A549 (cell line): ENCODE results near the gene PRTG.

ENCODE experiments used
- CTCF ChIP-seq: fragments of >200 bp; sonication (Bioruptor Twin); formaldehyde crosslinking; IDR thresholded peaks from 3 replicates; pipeline ENCODE4 v1.5.1; 2016
- EP300 ChIP-seq, 2 experiments: fragments of >200 bp; sonication (Bioruptor Twin); formaldehyde crosslinking; IDR thresholded peaks; 2 replicates in 1 of 2; 3 replicates in 1 of 2; pipeline ENCODE4 v1.6.1; 2016 to 2017
- HOXA7 ChIP-seq: fragments of 250-450 bp; sonication (Bioruptor Pico); IDR thresholded peaks from 2 replicates; pipeline ENCODE4 v1.5.0; 2020; ENCODE audit warnings: mild to moderate bottlenecking, moderate library complexity
- POLR2A ChIP-seq: IDR thresholded peaks from 2 replicates; pipeline ENCODE4 v1.6.1; 2012; ENCODE audit warnings: mild to moderate bottlenecking, low read length
- ZNF302 ChIP-seq: fragments of 250-450 bp; sonication (Bioruptor Pico); IDR thresholded peaks from 2 replicates; pipeline ENCODE4 v1.9.0; 2021; ENCODE audit warnings: inconsistent platforms, mild to moderate bottlenecking, moderate library complexity
- TF ChIP-seq, protein P1 (sequence below): fragments of 200-600 bp; sonication (generic); IDR thresholded peaks from 2 replicates; pipeline ENCODE4 v1.6.1; 2016; ENCODE audit warnings: antibody characterized with exemption, mild to moderate bottlenecking, moderate library complexity

- TF ChIP-seq, protein P1, sequence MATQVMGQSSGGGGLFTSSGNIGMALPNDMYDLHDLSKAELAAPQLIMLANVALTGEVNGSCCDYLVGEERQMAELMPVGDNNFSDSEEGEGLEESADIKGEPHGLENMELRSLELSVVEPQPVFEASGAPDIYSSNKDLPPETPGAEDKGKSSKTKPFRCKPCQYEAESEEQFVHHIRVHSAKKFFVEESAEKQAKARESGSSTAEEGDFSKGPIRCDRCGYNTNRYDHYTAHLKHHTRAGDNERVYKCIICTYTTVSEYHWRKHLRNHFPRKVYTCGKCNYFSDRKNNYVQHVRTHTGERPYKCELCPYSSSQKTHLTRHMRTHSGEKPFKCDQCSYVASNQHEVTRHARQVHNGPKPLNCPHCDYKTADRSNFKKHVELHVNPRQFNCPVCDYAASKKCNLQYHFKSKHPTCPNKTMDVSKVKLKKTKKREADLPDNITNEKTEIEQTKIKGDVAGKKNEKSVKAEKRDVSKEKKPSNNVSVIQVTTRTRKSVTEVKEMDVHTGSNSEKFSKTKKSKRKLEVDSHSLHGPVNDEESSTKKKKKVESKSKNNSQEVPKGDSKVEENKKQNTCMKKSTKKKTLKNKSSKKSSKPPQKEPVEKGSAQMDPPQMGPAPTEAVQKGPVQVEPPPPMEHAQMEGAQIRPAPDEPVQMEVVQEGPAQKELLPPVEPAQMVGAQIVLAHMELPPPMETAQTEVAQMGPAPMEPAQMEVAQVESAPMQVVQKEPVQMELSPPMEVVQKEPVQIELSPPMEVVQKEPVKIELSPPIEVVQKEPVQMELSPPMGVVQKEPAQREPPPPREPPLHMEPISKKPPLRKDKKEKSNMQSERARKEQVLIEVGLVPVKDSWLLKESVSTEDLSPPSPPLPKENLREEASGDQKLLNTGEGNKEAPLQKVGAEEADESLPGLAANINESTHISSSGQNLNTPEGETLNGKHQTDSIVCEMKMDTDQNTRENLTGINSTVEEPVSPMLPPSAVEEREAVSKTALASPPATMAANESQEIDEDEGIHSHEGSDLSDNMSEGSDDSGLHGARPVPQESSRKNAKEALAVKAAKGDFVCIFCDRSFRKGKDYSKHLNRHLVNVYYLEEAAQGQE: no peak
- TF ChIP-seq POLR2A (no peak), CTCF (no peak), ZNF302 (CRISPR knock-in tag) (no peak), EP300 (IDR thresholded peaks at IDR 0.05) (no peak), HOXA7 (CRISPR knock-in tag) (no peak)
These were observed 152.2 kb downstream of the PRTG start for GRCh38 chr15:55590788-55591187.
